ENCODE results near the gene IQSEC1. TPM values are rescaled to one million over a fixed set of nuclear protein-coding genes. Genes with fewer than 3 reads are reported as not detected.

Gene IQSEC1
- total and polyA plus RNA-seq, 2 experiments from 2014 or later = 8.0 to 51.9 TPM

DNA sequence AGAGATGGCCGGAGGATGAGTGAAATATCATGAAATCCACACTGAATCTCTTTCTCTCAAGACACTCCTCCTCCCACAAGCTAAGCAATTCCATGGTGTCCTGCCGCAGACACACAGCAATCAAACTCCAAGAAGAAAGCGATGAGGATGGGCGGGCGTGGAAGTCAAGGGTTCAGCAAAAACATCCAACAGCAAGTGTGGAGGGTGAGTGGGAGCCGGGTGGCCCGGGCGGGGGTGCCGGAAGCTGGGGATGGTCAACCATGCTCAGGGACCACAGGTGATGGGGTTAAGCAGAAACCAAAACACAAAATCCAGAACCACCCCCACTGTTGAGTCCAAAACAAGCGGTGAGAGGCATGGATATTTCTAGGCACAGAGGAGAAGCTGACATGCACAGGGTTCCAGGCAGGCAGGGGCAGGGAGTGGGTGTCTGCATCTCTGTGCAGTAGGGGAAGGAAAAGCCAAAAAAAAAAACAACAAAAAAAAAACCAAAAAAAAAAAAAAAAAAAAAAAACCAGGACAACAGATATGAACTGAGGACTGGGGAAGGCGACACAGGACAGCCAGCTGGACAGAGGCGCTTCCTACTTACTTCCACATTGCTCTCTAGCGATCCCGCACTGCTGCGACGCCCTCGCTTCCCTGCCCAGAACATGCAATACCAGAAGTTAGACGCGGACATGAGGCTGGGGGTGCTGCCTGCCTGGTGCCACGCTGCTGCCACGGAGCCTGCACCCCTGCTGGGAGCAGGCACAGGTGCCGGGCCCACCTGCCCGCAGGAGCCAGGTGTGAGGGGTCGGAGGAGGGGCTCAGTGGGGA lies 170.8 kb downstream of the IQSEC1 start:
- Mint-ChIP-seq H3K9me3 (no peaks in the 10 kb centered on the region), H3K27me3 (ENCODE audit: insufficient read depth, low read depth, poor library complexity) (peaks cover 5% of the 10 kb centered on the region), H3K27ac (no peak overlapping the region; the same call in 1 of the 2 replicates), H3K4me3 (no peak overlapping the region), H3K36me3 (ENCODE audit: low read depth) (peaks cover 11% of the 10 kb centered on the region), H3K4me1 (peaks cover 7% of the 10 kb centered on the region)
- Histone ChIP-seq H3K36me3 (ENCODE audit: insufficient read depth) (no peaks in the 10 kb centered on the region; the same call in 1 of the 2 replicates), H3K4me3 (no peak overlapping the region), H3K4me2 (no peak overlapping the region), H3K27me3 (ENCODE audit: insufficient read depth) (no peaks in the 10 kb centered on the region), H4K20me1 (replicated peaks; ENCODE audit: insufficient read depth) (no peaks in the 10 kb centered on the region), H3F3A (replicated peaks; ENCODE audit: low read depth) (no peaks in the 10 kb centered on the region), H3K9me2 (ENCODE audit: insufficient read depth) (no peaks in the 10 kb centered on the region), H3K27ac (ENCODE audit: low read depth) (no peak overlapping the region), H2AFZ (no peak overlapping the region), H3K79me2 (replicated peaks; ENCODE audit: insufficient read depth) (no peaks in the 10 kb centered on the region), H3K4me1 (ENCODE audit: insufficient read depth) (no peaks in the 10 kb centered on the region)
- TF ChIP-seq JUNB (IDR thresholded peaks at IDR 0.05; ENCODE audit: unreplicated experiment) = no peak
- no peak for ATAC-seq
- no peak for DNase-seq (ENCODE audit: low spot score)

DNA sequence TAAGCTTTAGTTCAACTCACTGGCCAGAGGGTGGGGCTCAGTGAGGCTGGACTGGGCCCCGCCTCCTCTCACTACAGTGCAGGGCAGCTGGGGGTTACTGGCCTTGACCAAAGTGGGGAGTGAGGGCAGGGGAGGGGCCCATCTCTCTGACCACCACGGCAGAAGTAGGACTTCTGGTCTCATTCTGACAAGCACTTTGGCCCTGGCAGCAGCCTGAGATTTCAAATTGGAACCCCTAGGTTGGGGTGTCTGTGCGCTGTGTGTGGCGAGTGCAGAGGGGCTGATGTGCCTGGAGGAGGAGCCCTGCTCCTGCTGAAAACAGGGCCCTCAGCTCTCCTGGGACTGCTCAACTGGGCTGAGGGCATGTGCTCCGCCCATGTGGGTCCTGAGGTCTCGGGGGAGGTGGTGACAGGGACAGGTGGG lies 171.6 kb downstream of the IQSEC1 start:
- peak overlapping the region; percentile 62 for H3K27ac Mint-ChIP-seq
- no peak for DNase-seq (ENCODE audit: low spot score)

More for the DNA sequence above, 171.6 kb downstream of the IQSEC1 start:
- no peaks in the 10 kb centered on the region for H3F3A ChIP-seq (replicated peaks; ENCODE audit: low read depth)
- H3K27me3 ChIP-seq (ENCODE audit: insufficient read depth) = no peaks in the 10 kb centered on the region
- H2AFZ ChIP-seq = no peak overlapping the region
- peaks cover 11% of the 10 kb centered on the region for H3K36me3 Mint-ChIP-seq (ENCODE audit: low read depth)
- no peaks in the 10 kb centered on the region for H3K4me1 ChIP-seq (ENCODE audit: insufficient read depth)
- H3K27me3 Mint-ChIP-seq (ENCODE audit: insufficient read depth, low read depth, poor library complexity) = peaks cover 5% of the 10 kb centered on the region
- peaks cover 7% of the 10 kb centered on the region for H3K4me1 Mint-ChIP-seq
- ATAC-seq = peak; percentile 81
- H3K36me3 ChIP-seq (ENCODE audit: insufficient read depth) = no peaks in the 10 kb centered on the region; the same call in 1 of the 2 replicates
- no peak overlapping the region for H3K4me3 Mint-ChIP-seq
- H3K4me3 ChIP-seq = no peak overlapping the region
- H3K9me3 Mint-ChIP-seq = no peaks in the 10 kb centered on the region
- H3K79me2 ChIP-seq (replicated peaks; ENCODE audit: insufficient read depth) = no peaks in the 10 kb centered on the region
- no peak for TF ChIP-seq EZH2phosphoT487 (IDR thresholded peaks at IDR 0.05; ENCODE audit: unreplicated experiment)
- TF ChIP-seq, protein P1, sequence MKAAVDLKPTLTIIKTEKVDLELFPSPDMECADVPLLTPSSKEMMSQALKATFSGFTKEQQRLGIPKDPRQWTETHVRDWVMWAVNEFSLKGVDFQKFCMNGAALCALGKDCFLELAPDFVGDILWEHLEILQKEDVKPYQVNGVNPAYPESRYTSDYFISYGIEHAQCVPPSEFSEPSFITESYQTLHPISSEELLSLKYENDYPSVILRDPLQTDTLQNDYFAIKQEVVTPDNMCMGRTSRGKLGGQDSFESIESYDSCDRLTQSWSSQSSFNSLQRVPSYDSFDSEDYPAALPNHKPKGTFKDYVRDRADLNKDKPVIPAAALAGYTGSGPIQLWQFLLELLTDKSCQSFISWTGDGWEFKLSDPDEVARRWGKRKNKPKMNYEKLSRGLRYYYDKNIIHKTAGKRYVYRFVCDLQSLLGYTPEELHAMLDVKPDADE (IDR thresholded peaks at IDR 0.05) = no peak
- TF ChIP-seq, protein P2, sequence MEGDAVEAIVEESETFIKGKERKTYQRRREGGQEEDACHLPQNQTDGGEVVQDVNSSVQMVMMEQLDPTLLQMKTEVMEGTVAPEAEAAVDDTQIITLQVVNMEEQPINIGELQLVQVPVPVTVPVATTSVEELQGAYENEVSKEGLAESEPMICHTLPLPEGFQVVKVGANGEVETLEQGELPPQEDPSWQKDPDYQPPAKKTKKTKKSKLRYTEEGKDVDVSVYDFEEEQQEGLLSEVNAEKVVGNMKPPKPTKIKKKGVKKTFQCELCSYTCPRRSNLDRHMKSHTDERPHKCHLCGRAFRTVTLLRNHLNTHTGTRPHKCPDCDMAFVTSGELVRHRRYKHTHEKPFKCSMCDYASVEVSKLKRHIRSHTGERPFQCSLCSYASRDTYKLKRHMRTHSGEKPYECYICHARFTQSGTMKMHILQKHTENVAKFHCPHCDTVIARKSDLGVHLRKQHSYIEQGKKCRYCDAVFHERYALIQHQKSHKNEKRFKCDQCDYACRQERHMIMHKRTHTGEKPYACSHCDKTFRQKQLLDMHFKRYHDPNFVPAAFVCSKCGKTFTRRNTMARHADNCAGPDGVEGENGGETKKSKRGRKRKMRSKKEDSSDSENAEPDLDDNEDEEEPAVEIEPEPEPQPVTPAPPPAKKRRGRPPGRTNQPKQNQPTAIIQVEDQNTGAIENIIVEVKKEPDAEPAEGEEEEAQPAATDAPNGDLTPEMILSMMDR (conservative IDR thresholded peaks at IDR 0.05; ENCODE audit: low read depth in 2 of 2) = peak; percentile 24 to 46; a peak in 3 of 4 replicates
- no peaks in the 10 kb centered on the region for H3K9me2 ChIP-seq (ENCODE audit: insufficient read depth)
- H3K4me2 ChIP-seq = no peak overlapping the region
- H3K27ac ChIP-seq (ENCODE audit: low read depth) = no peak overlapping the region
- H4K20me1 ChIP-seq (replicated peaks; ENCODE audit: insufficient read depth) = no peaks in the 10 kb centered on the region
